ENCODE data around the gene PRKCZ.

GRCh38 chr1:2154022-2154421 is 103.8 kb downstream of the PRKCZ start:
- TF ChIP-seq, protein P1, sequence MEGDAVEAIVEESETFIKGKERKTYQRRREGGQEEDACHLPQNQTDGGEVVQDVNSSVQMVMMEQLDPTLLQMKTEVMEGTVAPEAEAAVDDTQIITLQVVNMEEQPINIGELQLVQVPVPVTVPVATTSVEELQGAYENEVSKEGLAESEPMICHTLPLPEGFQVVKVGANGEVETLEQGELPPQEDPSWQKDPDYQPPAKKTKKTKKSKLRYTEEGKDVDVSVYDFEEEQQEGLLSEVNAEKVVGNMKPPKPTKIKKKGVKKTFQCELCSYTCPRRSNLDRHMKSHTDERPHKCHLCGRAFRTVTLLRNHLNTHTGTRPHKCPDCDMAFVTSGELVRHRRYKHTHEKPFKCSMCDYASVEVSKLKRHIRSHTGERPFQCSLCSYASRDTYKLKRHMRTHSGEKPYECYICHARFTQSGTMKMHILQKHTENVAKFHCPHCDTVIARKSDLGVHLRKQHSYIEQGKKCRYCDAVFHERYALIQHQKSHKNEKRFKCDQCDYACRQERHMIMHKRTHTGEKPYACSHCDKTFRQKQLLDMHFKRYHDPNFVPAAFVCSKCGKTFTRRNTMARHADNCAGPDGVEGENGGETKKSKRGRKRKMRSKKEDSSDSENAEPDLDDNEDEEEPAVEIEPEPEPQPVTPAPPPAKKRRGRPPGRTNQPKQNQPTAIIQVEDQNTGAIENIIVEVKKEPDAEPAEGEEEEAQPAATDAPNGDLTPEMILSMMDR (IDR thresholded peaks at IDR 0.05) = no peak
- no peak for TF ChIP-seq POLR2A (IDR thresholded peaks at IDR 0.05)
- TF ChIP-seq POLR2AphosphoS5 (IDR thresholded peaks at IDR 0.05; ENCODE audit: insufficient read depth in 1 of 2, low read depth in 1 of 2) = no peak

All from vagina (tissue), 2 donors.